DMS114 treated with DMSO at 0.1 percent for 48 hours (cell line): ENCODE measurements around the gene KRT222.

ENCODE experiments used
- DNase-seq: peaks from one replicate; lab custom pipeline; 2025; ENCODE audit not compliant: unreplicated experiment; lab: John Stamatoyannopoulos, UW

The KRT222 gene

GRCh38 chr17:40615841-40616476 lies 49.0 kb downstream of the KRT222 start:
- no peak for DNase-seq

- DNase-seq, result peak; percentile 25
Measured at GRCh38 chr17:40615068-40615840, 49.7 kb downstream of the KRT222 start.

GRCh38 chr17:40614431-40615067 lies 50.4 kb downstream of the KRT222 start:
- no peak for DNase-seq

GRCh38 chr17:40613467-40614154 lies 51.4 kb downstream of the KRT222 start:
- DNase-seq, result no peak

- DNase-seq, result no peak
Measured at GRCh38 chr17:40612599-40613244, 52.3 kb downstream of the KRT222 start.

GRCh38 chr17:40611840-40612474 lies 53.0 kb downstream of the KRT222 start:
- DNase-seq, result no peak

- DNase-seq, result no peak
Measured at GRCh38 chr17:40610359-40610758, 54.6 kb downstream of the KRT222 start.

GRCh38 chr17:40608061-40608581 lies 56.9 kb downstream of the KRT222 start:
- no peak for DNase-seq

GRCh38 chr17:40607641-40608040 lies 57.3 kb downstream of the KRT222 start:
- no peak for DNase-seq

- DNase-seq, result no peak
Measured at GRCh38 chr17:40606548-40607353, 58.2 kb downstream of the KRT222 start.

- no peak for DNase-seq
Measured at GRCh38 chr17:40605306-40605705, 59.7 kb downstream of the KRT222 start.
